Testis (tissue), 2 donors: ENCODE results near the gene SETD1B.

ENCODE experiments used
- CTCF ChIP-seq, 3 experiments: fragments of 450-650 bp in 2 of 3; fragments of 200-600 bp in 1 of 3; sonication (generic) in 1 of 3; IDR thresholded peaks; one replicate each; pipeline ENCODE4 v1.5.1; 2016 to 2019; ENCODE audit warnings: antibody characterized with exemption in 3 of 3, mild to moderate bottlenecking in 2 of 3, moderate library complexity in 1 of 3
- POLR2A ChIP-seq: fragments of 450-650 bp; IDR thresholded peaks from one replicate; pipeline ENCODE4 v1.6.1; 2017; ENCODE audit warnings: antibody characterized with exemption, mild to moderate bottlenecking, moderate library complexity

DNA sequence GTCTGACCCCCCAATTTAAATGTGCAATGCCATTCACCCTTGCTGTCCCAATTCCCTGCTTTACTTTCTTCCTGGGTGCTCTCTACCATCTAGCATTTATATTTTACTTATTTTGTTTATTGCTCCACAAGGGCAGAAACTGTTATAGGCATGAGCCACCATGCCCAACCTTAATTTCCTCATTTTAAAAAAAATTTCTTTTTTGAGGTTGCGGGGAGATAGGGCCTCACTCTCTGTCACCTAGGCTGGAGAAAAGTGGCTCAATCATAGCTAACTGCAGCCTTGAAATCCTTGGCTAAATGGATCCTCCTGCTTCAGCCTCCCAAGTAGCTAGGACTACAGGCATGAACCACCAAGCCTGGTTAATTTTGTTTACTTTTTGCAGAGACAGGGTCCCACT, 41.9 kb downstream of the SETD1B start:
- TF ChIP-seq CTCF (IDR thresholded peaks at IDR 0.05) (no peak), POLR2A (no peak)
